Uterus (tissue), 4 donors: Measurements from ENCODE around the gene XPC. TPM values are rescaled to one million over a fixed set of nuclear protein-coding genes. Genes with fewer than 3 reads are reported as not detected.
"Not testable (repeated sequence)": the region's sequence is repeated elsewhere in the genome, so short reads cannot be mapped to it uniquely, and the experiment has no call there.

Experiments used
- DNase-seq, 2 donors: peaks; one replicate each; pipeline ENCODE4 v3.0.0-alpha.2; 2019 to 2020
- H3K27ac ChIP-seq, 2 donors: fragments of 200-600 bp; sonication (generic); 1 replicate in 1 of 2; 2 replicates in 1 of 2; pipeline ENCODE4 v1.5.1; 2016 to 2018
- H3K27me3 ChIP-seq, 2 donors: fragments of 200-600 bp; sonication (generic); one replicate each; pipeline ENCODE4 v1.5.1; 2018 to 2019; ENCODE audit warnings: control low read depth in 1 of 2
- H3K36me3 ChIP-seq, 2 donors: fragments of 200-600 bp; sonication (generic); one replicate each; pipeline ENCODE4 v1.5.1; 2019; ENCODE audit warnings: control low read depth in 1 of 2
- H3K4me1 ChIP-seq, 2 donors: fragments of 200-600 bp; sonication (generic); one replicate each; pipeline ENCODE4 v1.5.1; 2018 to 2019; ENCODE audit warnings: control low read depth in 1 of 2
- H3K4me3 ChIP-seq, 2 donors: fragments of 200-600 bp; sonication (generic); 1 replicate in 1 of 2; 2 replicates in 1 of 2; pipeline ENCODE4 v1.5.1; 2018 to 2019; ENCODE audit warnings: mild to moderate bottlenecking in 1 of 2
- H3K9me3 ChIP-seq, 2 donors: fragments of 200-600 bp; sonication (generic); one replicate each; pipeline ENCODE4 v1.5.1; 2019; ENCODE audit warnings: control low read depth in 1 of 2
- CTCF ChIP-seq, 4 experiments: fragments of 200-600 bp in 2 of 4; fragments of 450-650 bp in 2 of 4; sonication (generic) in 2 of 4; IDR thresholded peaks; one replicate each; pipeline ENCODE4 v1.5.1; 2016 to 2019; ENCODE audit warnings: antibody characterized with exemption in 4 of 4, mild to moderate bottlenecking in 2 of 4, moderate library complexity in 1 of 4
- POLR2A ChIP-seq, 2 donors: fragments of 450-650 bp; IDR thresholded peaks; one replicate each; pipeline ENCODE4 v1.6.1; 2016; ENCODE audit warnings: antibody characterized with exemption in 2 of 2, mild to moderate bottlenecking in 1 of 2, moderate library complexity in 1 of 2
- intact Hi-C: fragments of 100-400 bp; cut with DNase I; formaldehyde crosslinking; loops from one replicate; pipeline ENCODE4 v1.15.1; 2023; ENCODE audit warnings: low total_unique reads
- total RNA-seq, 4 donors: library from RNA; depleted of rRNA in 3 of 4; stranded (reverse); fragments of >200 nt in 3 of 4; gene quantifications; one replicate each; pipeline versions ENCODE4 v1.1.0 to v1.2.4, GENCODE V29; 2014 to 2023
- donor health status: DM: yes; HTN: yes; CAD: no.

XPC gene
- 10 to 100 TPM; 15.3 to 85.8 (median 48.5) TPM for total RNA-seq

GRCh38 chr3:14178247-14179113, at the start of gene XPC, which contains the start of gene LSM3:
Gene XPC, minus strand, starts transcription at chr3:14178601. Its CDS starts 33 bp downstream, at chr3:14178568.
Gene LSM3, plus strand, starts transcription at chr3:14178817. Its CDS starts 44 bp downstream, at chr3:14178861.
- TF ChIP-seq POLR2A (IDR thresholded peaks at IDR 0.05), result peak; percentile 99
- TF ChIP-seq CTCF (IDR thresholded peaks at IDR 0.05), result peak in 2 of 4 experiments; percentile 6 to 7
- peak within 1 kb of the TSS; percentile 90 to 96 for H3K27ac ChIP-seq
- peaks cover 3 to 5% of the 10 kb centered on the region in 2 donors for H3K4me1 ChIP-seq
- no peaks in the 10 kb centered on the region for H3K36me3 ChIP-seq
- peak; percentile 98 to 99 for DNase-seq
- H3K27me3 ChIP-seq, result no peaks in the 10 kb centered on the region
- intact Hi-C loops, result loop anchor here (10.0 kb wide), 1 partner anchor 54 kb away; the partner anchor contains the start of genes CHCHD4 and TMEM43
- H3K4me3 ChIP-seq, result peak within 1 kb of the TSS; percentile 62 to 85
- no peaks in the 10 kb centered on the region for H3K9me3 ChIP-seq

GRCh38 chr3:14227856-14228255, 49.5 kb upstream of the XPC start:
- H3K36me3 ChIP-seq, result no peaks in the 10 kb centered on the region
- H3K27me3 ChIP-seq, result no peaks in the 10 kb centered on the region
- intact Hi-C loops, result no loop called here
- H3K4me1 ChIP-seq, result no peaks in the 10 kb centered on the region
- no peaks in the 10 kb centered on the region for H3K9me3 ChIP-seq
- H3K27ac ChIP-seq, result no peak overlapping the region
- TF ChIP-seq CTCF (IDR thresholded peaks at IDR 0.05) (no peak), POLR2A (IDR thresholded peaks at IDR 0.05) (no peak)
- H3K4me3 ChIP-seq, result no peak overlapping the region
- DNase-seq, result no peak

- H3K4me3 ChIP-seq, intact Hi-C loops, DNase-seq, H3K36me3 ChIP-seq, H3K4me1 ChIP-seq, H3K9me3 ChIP-seq, H3K27me3 ChIP-seq, H3K27ac ChIP-seq: not testable (repeated sequence)
Observed at GRCh38 chr3:14226351-14226750, 48.0 kb upstream of the XPC start.

GRCh38 chr3:14225421-14225820, 47.0 kb upstream of the XPC start:
- Histone ChIP-seq H3K4me1 (no peaks in the 10 kb centered on the region), H3K27ac (peak overlapping the region in 1 of 2 donors; percentile 28), H3K4me3 (no peak overlapping the region), H3K9me3 (no peaks in the 10 kb centered on the region), H3K36me3 (no peaks in the 10 kb centered on the region), H3K27me3 (no peaks in the 10 kb centered on the region)
- intact Hi-C loops, result no loop called here
- DNase-seq, result no peak
- TF ChIP-seq POLR2A (IDR thresholded peaks at IDR 0.05) (no peak), CTCF (IDR thresholded peaks at IDR 0.05) (no peak)

GRCh38 chr3:14224895-14225294, 46.5 kb upstream of the XPC start:
- intact Hi-C loops, result no loop called here
- H3K4me1 ChIP-seq, result no peaks in the 10 kb centered on the region
- no peak for TF ChIP-seq POLR2A (IDR thresholded peaks at IDR 0.05)
- TF ChIP-seq CTCF (IDR thresholded peaks at IDR 0.05), result no peak

More at GRCh38 chr3:14224895-14225294, 46.5 kb upstream of the XPC start:
- Histone ChIP-seq H3K27me3 (no peaks in the 10 kb centered on the region), H3K36me3 (no peaks in the 10 kb centered on the region), H3K9me3 (no peaks in the 10 kb centered on the region), H3K4me3 (no peak overlapping the region), H3K27ac (peak overlapping the region in 1 of 2 donors; percentile 4)
- no peak for DNase-seq
